Measurements from ENCODE around the gene CXCR3.
"Not testable (repeated sequence)": the region's sequence is repeated elsewhere in the genome, so short reads cannot be mapped to it uniquely, and the experiment has no call there.

CXCR3 gene

GRCh38 chrX:71607488-71607887, 10.8 kb downstream of the CXCR3 start:
- DNase-seq, result no peak

GRCh38 chrX:71606536-71607216, 11.6 kb downstream of the CXCR3 start:
- no peak for DNase-seq

GRCh38 chrX:71604796-71605568, 13.3 kb downstream of the CXCR3 start:
- no peak for DNase-seq

- DNase-seq, result no peak
These were observed 14.2 kb downstream of the CXCR3 start for GRCh38 chrX:71604141-71604540.

GRCh38 chrX:71603618-71604017, 14.7 kb downstream of the CXCR3 start:
- no peak for DNase-seq

- no peak for DNase-seq
These were observed 18.3 kb downstream of the CXCR3 start for GRCh38 chrX:71599965-71600364.

GRCh38 chrX:71593210-71593609, 25.1 kb downstream of the CXCR3 start:
- DNase-seq, result not testable (repeated sequence)

- no peak for DNase-seq
These were observed 31.4 kb downstream of the CXCR3 start for GRCh38 chrX:71586929-71587328.

- DNase-seq, result no peak
These were observed 37.1 kb downstream of the CXCR3 start for GRCh38 chrX:71581210-71581609.

GRCh38 chrX:71579990-71580380, 38.3 kb downstream of the CXCR3 start:
- no peak for DNase-seq

- no peak for DNase-seq
These were observed 38.9 kb downstream of the CXCR3 start for GRCh38 chrX:71579136-71579989.

GRCh38 chrX:71578253-71579135, 39.8 kb downstream of the CXCR3 start, which contains the start of gene GCNA:
GCNA (plus strand) TSS chrX:71578437; CDS start chrX:71580822, 2,385 bp downstream.
- no peak for DNase-seq

- no peak for DNase-seq
These were observed 40.6 kb downstream of the CXCR3 start for GRCh38 chrX:71577682-71578081.

- no peak for DNase-seq
These were observed 44.7 kb downstream of the CXCR3 start for GRCh38 chrX:71573590-71573989.

- not testable (repeated sequence) for DNase-seq
These were observed 46.9 kb downstream of the CXCR3 start for GRCh38 chrX:71571390-71571789.
